Fibroblast of lung (primary cell): ENCODE results near the gene BMPR1B. TPM values are rescaled to one million over a fixed set of nuclear protein-coding genes. Genes with fewer than 3 reads are reported as not detected.

Source experiments
- DNase-seq, 2 donors: peaks; one replicate each; pipeline versions ENCODE4 v3.0.0 to v3.0.0-alpha.2; 2010; ENCODE audit warnings: low read depth in 2 of 2
- H2AFZ ChIP-seq: 2 replicates; pipeline ENCODE4 v1.5.1; 2012; ENCODE audit warnings: low read length, control low read depth, inconsistent platforms
- H3K27ac ChIP-seq: 2 replicates; pipeline ENCODE4 v1.5.1; 2011; ENCODE audit warnings: low read length, control low read depth; ENCODE audit not compliant: insufficient read depth
- H3K27me3 ChIP-seq: 2 replicates; pipeline ENCODE4 v1.5.1; 2011; ENCODE audit warnings: mild to moderate bottlenecking, low read length; ENCODE audit not compliant: control insufficient read depth, insufficient read depth
- H3K36me3 ChIP-seq: 2 replicates; pipeline ENCODE4 v1.5.1; 2011; ENCODE audit warnings: low read length; ENCODE audit not compliant: control insufficient read depth, insufficient read depth
- H3K4me1 ChIP-seq: 2 replicates; pipeline ENCODE4 v1.5.1; 2011; ENCODE audit warnings: low read length; ENCODE audit not compliant: control insufficient read depth, insufficient read depth; ENCODE audit errors: extremely low read depth
- H3K4me2 ChIP-seq: 2 replicates; pipeline ENCODE4 v1.5.1; 2011; ENCODE audit warnings: low read length, control low read depth; ENCODE audit not compliant: insufficient read depth; ENCODE audit errors: extremely low read depth
- H3K4me3 ChIP-seq, 4 experiments: fragments of 200-600 bp in 1 of 4; sonication (generic) in 1 of 4; replicated peaks in 1 of 4; 2 replicates each; pipeline ENCODE4 v1.5.1; 2011 to 2016; ENCODE audit warnings: low read length in 4 of 4, low read depth in 3 of 4, mild to moderate bottlenecking in 3 of 4, control low read depth in 2 of 4, inconsistent platforms in 1 of 4, mixed read lengths in 1 of 4; ENCODE audit not compliant: insufficient read depth in 1 of 4; ENCODE audit errors: control extremely low read depth in 1 of 4
- H3K79me2 ChIP-seq: 2 replicates; pipeline ENCODE4 v1.5.1; 2012; ENCODE audit warnings: mild to moderate bottlenecking, low read length, inconsistent platforms; ENCODE audit not compliant: control insufficient read depth, insufficient read depth
- H3K9ac ChIP-seq: 2 replicates; pipeline ENCODE4 v1.5.1; 2011; ENCODE audit warnings: mild to moderate bottlenecking, low read length, control low read depth; ENCODE audit not compliant: insufficient read depth
- H3K9me3 ChIP-seq: 2 replicates; pipeline ENCODE4 v1.5.1; 2012; ENCODE audit warnings: low read depth, low read length; ENCODE audit not compliant: control insufficient read depth, insufficient read depth
- H4K20me1 ChIP-seq: 2 replicates; pipeline ENCODE4 v1.5.1; 2011; ENCODE audit warnings: low read length; ENCODE audit not compliant: control insufficient read depth, insufficient read depth; ENCODE audit errors: extremely low read depth
- EZH2 ChIP-seq: IDR thresholded peaks from 2 replicates; pipeline ENCODE4 v1.5.1; 2012; ENCODE audit warnings: low read length, control low read depth, mild to moderate bottlenecking; ENCODE audit errors: missing control alignments
- polyA plus RNA-seq, 2 donors: library from polyadenylated mRNA; depleted of rRNA in 1 of 2; stranded (reverse) in 1 of 2; unstranded in 1 of 2; fragments of >200 nt; gene quantifications; 2 replicates each; pipeline ENCODE4 v1.2.1, GENCODE V29; 2011 to 2012; ENCODE audit warnings: missing spikeins in 1 of 2
- total RNA-seq: library from RNA; depleted of rRNA; stranded (reverse); fragments of >200 nt; gene quantifications from 2 replicates; pipeline ENCODE4 v1.2.1, GENCODE V29; 2014
- TF ChIP-seq, protein P1 (sequence below), 2 donors: IDR thresholded peaks in 1 of 2; conservative IDR thresholded peaks in 1 of 2; 1 replicate in 1 of 2; 2 replicates in 1 of 2; pipeline ENCODE4 v1.5.1; 2011 to 2012; ENCODE audit warnings: low read length in 2 of 2, control low read depth in 1 of 2, inconsistent platforms in 1 of 2, low read depth in 1 of 2, mild to moderate bottlenecking in 1 of 2

The BMPR1B gene
- total and polyA plus RNA-seq, 2 donors (not counting 1 experiment from before 2014, with no cell fraction given) = 0.17 to 0.45 TPM

DNA sequence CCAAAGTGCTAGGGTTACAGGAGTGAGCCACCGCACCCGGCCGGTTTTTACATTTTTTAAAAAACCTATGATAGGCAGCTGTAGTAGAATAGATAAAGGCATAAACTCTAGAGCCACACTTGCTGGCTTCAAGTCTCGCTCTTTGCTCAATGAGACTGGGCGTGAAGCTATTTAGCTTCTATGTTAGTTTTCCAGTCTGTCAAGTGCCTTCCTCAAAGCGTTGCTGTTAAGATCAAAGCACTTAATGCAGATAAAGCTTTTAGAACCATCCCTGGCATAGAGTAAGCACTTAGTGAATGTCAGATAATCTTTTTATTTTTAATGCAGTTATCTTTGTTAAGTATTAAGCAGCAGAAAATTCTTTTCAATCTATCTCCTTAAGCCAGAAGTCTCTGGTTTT, 42.0 kb upstream of the BMPR1B start:
- no peak for TF ChIP-seq EZH2
- TF ChIP-seq, protein P1, sequence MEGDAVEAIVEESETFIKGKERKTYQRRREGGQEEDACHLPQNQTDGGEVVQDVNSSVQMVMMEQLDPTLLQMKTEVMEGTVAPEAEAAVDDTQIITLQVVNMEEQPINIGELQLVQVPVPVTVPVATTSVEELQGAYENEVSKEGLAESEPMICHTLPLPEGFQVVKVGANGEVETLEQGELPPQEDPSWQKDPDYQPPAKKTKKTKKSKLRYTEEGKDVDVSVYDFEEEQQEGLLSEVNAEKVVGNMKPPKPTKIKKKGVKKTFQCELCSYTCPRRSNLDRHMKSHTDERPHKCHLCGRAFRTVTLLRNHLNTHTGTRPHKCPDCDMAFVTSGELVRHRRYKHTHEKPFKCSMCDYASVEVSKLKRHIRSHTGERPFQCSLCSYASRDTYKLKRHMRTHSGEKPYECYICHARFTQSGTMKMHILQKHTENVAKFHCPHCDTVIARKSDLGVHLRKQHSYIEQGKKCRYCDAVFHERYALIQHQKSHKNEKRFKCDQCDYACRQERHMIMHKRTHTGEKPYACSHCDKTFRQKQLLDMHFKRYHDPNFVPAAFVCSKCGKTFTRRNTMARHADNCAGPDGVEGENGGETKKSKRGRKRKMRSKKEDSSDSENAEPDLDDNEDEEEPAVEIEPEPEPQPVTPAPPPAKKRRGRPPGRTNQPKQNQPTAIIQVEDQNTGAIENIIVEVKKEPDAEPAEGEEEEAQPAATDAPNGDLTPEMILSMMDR (conservative IDR thresholded peaks at IDR 0.05 in 1 of 2, IDR thresholded peaks at IDR 0.05 in 1 of 2; ENCODE audit: low read depth in 1 of 2, low read length in 2 of 2) = no peak

DNA sequence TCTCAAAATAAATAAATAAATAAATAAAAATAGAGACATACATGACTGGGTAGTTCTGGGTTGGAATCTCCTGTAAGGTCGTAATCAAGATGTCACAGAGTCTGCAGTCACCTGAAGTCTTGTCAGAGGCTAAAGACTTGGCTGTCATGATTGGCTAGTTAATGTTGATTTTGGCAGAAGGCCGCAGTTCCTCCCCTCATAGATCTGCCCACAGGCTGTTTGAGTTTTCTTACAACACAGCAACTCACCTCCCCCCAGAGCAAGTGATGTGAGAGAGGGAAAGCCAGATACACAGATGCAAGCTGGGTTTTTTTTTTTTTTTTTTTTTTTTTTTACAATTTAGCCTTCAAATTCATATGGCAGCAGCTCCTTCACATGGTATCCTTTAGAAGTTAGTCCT, 36.4 kb upstream of the BMPR1B start:
- H3K79me2 ChIP-seq = no peaks in the 10 kb centered on the region
- no peak overlapping the region for H2AFZ ChIP-seq
- H3K36me3 ChIP-seq = no peaks in the 10 kb centered on the region
- no peaks in the 10 kb centered on the region for H3K4me1 ChIP-seq
- no peak for DNase-seq
- H4K20me1 ChIP-seq = no peaks in the 10 kb centered on the region
- H3K27ac ChIP-seq = no peak overlapping the region
- TF ChIP-seq, protein P1 (conservative IDR thresholded peaks at IDR 0.05 in 1 of 2, IDR thresholded peaks at IDR 0.05 in 1 of 2; ENCODE audit: low read depth in 1 of 2, low read length in 2 of 2) = no peak
- no peak for TF ChIP-seq EZH2
- H3K27me3 ChIP-seq = no peaks in the 10 kb centered on the region
- H3K9ac ChIP-seq = no peak overlapping the region
- H3K4me2 ChIP-seq = no peak overlapping the region
- H3K4me3 ChIP-seq = no peak overlapping the region
- no peaks in the 10 kb centered on the region for H3K9me3 ChIP-seq

More for the DNA sequence above, 42.0 kb upstream of the BMPR1B start:
- H3K9ac ChIP-seq = no peak overlapping the region
- DNase-seq = no peak
- no peaks in the 10 kb centered on the region for H4K20me1 ChIP-seq
- H3K9me3 ChIP-seq = no peaks in the 10 kb centered on the region
- no peak overlapping the region for H3K4me2 ChIP-seq
- H3K27ac ChIP-seq = no peak overlapping the region
- H3K4me1 ChIP-seq = no peaks in the 10 kb centered on the region
- H3K4me3 ChIP-seq = no peak overlapping the region
- no peaks in the 10 kb centered on the region for H3K27me3 ChIP-seq
- no peaks in the 10 kb centered on the region for H3K36me3 ChIP-seq
- H3K79me2 ChIP-seq = no peaks in the 10 kb centered on the region
- no peak overlapping the region for H2AFZ ChIP-seq

DNA sequence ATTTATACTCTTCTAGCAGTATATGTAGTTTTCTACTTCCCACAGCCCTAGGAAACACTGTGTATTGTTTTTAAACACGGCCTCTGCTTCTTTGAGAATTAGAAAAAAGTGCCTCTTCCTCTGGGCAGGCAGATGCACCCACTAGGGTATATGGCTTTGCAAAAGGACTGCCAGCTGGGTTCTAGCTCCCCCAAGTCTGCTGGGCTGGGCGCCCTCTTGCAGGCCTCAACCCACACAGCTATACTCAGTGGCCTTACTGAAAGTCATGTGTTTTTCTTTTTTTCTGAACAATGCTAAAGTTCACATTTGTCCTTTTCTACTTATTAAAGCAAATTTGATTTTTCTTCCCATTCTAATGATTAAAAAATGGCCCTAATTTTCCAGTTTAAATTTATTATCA, 35.5 kb upstream of the BMPR1B start:
- no peaks in the 10 kb centered on the region for H3K79me2 ChIP-seq
- H3K36me3 ChIP-seq = no peaks in the 10 kb centered on the region
- H4K20me1 ChIP-seq = no peaks in the 10 kb centered on the region
- H2AFZ ChIP-seq = no peak overlapping the region
- H3K4me1 ChIP-seq = no peaks in the 10 kb centered on the region
- no peak overlapping the region for H3K9ac ChIP-seq
- H3K9me3 ChIP-seq = no peaks in the 10 kb centered on the region
- no peak overlapping the region for H3K4me2 ChIP-seq
- TF ChIP-seq EZH2 = no peak
- TF ChIP-seq, protein P1 (conservative IDR thresholded peaks at IDR 0.05 in 1 of 2, IDR thresholded peaks at IDR 0.05 in 1 of 2; ENCODE audit: low read depth in 1 of 2, low read length in 2 of 2) = no peak
- no peak for DNase-seq
- no peaks in the 10 kb centered on the region for H3K27me3 ChIP-seq
- no peak overlapping the region for H3K27ac ChIP-seq
- H3K4me3 ChIP-seq = no peak overlapping the region
